Stimulated activated CD8-positive, alpha-beta memory T cell treated with anti-CD3 and anti-CD28 coated beads, Interleukin-15, amount 100 ng/mL, for 4 hours (primary cell): ENCODE data around the gene TRPT1.

Experiments used
- DNase-seq, 2 donors: peaks; one replicate each; pipeline ENCODE4 v3.0.0-alpha.2; 2020; ENCODE audit warnings: low read depth in 2 of 2

The TRPT1 gene, protein sequence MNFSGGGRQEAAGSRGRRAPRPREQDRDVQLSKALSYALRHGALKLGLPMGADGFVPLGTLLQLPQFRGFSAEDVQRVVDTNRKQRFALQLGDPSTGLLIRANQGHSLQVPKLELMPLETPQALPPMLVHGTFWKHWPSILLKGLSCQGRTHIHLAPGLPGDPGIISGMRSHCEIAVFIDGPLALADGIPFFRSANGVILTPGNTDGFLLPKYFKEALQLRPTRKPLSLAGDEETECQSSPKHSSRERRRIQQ

DNA sequence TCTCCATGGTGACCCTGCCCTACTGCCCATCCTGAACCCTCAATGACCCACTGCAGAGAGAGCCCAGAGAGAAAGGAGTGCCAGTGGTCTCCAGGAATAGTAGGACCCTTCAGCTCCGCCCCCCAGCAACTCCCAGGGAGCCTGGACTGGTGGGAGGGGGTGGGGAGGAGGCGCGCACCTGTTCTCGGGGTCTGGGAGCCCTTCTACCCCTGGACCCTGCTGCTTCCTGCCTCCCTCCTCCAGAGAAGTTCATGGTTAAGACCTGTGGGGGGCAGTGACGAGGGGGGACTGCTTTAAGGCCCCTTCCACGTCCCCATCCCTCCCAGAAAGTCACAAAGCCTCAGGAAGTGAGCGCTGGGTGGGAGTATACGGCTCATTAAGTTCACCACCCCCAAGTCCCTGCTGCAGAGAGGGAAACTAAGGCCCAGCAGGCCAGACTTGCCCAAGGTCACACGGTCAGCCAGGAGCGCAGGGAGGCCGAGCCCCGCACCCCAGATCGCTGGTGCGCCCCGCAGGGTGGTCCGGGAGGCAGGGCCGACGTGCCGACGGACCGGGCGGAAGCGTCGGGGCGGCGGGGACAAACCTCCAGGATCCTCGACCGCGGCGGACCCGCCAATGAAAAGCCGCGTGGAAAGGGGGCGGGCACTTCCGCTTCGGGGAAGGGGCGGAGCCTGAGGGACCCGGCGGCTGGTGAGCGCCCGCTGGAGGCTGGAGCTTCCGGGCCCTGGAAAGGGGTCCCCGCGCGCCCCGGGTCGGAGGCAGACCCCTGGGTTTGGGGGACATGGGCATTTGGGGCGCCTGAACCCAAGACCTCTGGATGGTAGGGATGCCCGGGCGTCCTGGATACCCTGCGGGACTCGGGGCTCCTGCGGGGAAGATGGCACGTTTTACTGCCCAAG, at the start of gene TRPT1, which contains the start of gene NUDT22:
TSS of gene TRPT1 (minus strand) at position 579 of the 899 bp plus-strand sequence. CDS start at position 253, 326 bp downstream.
TSS of gene NUDT22 (plus strand) at position 667 of the 899 bp plus-strand sequence. CDS start 379 bp downstream, outside the sequence.
- peak; percentile 81 to 84 for DNase-seq

DNA sequence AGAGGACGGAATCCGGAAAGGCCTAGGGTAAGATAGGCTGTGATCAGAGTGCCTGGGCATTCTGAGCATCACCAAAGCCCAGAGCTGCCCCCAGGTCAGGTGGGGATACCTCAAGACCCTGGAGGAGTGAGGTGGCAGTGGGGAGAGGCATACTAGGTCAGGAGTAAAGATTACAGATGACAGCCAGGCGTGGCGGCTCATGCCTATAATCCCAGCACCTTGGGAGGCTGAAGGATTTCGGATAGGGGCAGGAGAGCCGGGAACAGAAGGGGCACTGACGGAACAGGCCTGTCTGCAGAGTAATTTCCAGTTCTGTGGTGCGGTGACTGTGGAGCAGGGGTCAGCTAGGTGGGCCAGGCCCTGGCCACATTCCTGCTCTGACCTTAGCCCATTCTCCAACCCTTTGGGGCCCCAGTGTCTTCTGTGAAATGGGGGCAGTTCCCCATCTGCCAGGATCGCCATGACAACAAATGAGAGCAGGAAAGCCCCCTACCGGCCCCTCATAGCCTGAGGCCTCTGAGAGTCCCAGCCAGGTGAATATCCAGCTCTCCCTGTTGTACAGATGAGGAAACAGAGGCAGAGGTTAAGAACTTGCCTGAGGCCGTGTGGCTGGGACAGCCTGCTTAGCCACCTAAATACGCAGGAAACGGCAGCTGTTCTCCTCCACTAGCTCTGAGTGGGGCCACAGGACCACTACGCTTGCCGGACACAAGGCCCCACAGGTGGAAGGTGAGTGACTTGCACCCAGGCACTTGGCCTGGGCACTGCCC, 49.2 kb upstream of the TRPT1 start:
- no peak for DNase-seq

DNA sequence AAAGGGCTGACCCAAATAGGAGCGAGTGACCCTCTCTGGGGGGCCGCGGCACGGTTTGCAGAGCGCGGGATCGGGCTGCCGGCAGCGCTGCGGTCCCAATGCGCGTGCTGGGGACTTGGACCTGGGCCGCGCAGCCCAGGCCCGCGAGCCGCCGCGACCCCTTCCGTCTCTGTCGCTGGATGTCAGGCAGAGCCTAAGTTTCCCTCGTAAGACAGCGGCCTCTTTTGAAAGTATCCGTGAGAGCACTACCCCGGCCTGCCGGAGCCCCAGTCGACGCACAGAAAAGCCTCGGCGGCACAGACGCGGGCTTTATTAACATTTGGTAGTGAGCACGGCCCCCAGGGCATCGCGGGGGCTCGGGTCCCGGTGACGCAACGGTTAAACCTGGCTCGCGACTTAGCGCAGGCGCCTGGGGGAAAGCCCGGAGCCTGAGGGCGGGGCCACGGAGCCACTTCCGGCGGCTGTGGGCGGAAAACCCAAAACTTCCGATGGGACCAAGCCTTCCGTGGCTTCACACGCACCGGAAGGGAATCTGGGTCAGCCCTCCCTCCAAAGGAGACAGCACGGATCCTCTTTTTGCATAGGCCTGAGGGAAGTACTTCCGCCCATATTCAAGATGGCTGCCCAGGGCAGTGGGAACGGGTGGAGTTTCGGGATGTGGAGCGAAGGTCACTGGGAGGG, 43.7 kb upstream of the TRPT1 start:
- DNase-seq: peak; percentile 96

DNA sequence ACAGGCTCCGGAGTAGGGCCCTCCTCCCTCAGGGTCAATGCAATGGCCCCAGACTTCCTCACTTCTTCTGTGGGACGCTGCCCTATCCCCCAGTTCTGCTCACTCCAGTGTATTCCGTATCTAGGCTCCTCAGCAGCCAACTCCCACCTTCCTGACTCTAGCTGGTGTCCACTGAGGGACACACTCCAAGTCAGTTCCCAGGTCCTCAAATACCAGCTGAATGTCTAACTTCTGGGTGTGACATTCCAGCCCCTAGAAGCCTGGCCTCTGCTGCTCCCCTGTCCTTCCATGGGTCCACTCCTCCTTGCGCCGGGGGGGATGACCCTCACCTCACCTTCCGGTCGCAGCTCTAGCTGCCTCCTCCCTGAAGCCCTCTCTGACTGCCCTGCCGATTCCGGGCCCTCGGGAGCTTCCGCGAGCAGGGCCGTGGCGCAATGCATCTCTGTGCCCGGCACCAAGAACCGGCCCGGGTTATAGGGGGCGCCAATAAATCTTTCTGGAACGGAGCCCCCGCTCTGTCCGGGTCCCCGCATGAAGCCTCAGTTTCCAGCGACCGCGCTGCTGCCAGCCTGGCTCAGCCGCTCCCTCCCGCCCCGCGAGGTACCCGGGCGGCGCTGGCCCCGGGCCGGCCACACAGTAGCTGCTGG, 43.0 kb upstream of the TRPT1 start:
- no peak for DNase-seq

DNA sequence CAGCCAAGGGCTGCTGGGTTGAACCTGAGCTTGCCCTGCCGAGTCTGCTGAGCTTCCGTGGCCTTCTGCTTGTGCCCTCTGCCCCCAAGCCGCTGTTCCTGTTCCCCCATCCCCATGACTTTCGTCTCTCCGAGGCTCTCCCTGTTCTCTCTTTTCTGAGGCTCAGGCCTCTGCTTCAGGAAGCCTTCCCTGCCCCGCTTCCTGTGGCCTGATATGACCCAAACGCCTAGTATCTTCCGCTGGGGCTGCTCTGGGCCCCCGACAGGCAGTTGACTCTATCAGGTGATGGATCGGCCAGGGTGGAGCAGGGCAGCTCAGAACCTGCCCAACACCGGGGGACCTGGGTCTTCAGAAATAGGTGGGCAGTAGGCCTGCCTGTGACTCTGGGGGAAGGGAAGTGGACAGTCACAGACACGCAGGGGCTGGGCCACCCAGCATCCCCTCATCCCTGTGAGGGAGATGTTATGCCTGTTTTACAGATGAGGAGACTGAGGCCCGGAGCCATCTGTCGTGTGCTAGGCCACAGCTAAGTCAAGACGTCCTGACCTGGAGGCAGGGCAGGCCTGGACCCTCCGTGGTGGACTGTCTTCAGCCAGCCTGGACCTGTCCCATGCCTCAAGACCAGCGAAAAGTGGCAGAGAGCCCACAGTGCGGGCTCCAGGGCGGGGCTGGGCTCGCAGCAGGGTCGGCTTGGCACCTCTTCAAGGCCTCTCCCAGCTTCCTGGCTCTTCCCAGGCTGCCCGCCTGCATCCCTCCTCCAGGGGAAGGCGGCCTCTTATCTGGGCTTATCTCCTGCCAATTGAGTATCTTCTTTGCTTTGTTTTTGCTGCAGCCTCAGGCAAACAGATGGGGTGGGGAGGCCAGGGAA, 42.3 kb upstream of the TRPT1 start:
- no peak for DNase-seq

DNA sequence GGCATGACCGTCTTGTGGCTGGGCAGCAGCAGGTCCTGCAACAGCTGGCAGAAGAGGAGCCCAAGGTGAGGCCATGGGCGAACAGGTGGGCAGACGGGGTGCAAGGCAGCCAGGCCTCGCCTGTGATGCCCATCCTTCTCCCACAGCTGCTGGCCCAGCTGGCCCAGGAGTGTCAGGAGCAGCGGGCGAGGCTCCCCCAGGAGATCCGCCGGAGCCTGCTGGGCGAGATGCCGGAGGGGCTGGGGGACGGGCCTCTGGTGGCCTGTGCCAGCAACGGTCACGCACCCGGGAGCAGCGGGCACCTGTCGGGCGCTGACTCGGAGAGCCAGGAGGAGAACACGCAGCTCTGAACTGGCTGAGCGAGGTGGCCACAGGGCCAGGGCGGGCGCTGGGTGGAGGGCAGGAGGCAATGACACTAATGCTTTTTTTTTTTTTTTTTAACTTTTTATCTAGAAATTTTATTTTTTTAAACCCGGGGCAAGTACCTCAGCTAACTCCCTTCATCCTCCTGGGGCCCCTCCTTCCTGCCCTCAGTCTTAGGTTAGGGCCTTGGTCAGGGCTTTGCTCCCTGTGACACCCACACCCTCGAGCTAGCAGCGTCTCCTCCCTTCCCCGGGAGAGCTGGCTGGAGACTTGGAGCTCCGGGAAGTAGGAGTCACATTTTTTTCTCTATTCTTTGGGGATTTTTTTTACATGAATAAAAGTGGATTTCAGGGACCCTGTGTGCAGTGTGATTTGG, 41.4 kb upstream of the TRPT1 start:
- DNase-seq: no peak

DNA sequence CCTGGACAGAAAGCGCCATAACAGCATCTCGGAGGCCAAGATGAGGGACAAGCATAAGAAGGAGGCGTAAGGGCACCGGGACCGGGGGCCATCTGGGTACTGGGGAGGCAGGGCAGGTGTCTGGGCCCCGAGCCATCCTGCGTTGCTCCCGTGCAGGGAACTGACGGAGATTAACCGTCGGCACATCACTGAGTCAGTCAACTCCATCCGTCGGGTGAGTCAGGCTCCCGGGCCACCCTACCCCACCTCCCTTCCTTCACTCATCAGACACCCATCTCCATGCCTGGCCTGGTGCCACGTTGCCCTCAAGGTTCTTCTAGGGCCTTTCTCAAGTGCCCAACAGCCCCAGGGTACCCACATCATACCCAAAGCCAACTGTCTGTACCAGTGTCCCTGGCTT, 40.4 kb upstream of the TRPT1 start:
- no peak for DNase-seq

DNA sequence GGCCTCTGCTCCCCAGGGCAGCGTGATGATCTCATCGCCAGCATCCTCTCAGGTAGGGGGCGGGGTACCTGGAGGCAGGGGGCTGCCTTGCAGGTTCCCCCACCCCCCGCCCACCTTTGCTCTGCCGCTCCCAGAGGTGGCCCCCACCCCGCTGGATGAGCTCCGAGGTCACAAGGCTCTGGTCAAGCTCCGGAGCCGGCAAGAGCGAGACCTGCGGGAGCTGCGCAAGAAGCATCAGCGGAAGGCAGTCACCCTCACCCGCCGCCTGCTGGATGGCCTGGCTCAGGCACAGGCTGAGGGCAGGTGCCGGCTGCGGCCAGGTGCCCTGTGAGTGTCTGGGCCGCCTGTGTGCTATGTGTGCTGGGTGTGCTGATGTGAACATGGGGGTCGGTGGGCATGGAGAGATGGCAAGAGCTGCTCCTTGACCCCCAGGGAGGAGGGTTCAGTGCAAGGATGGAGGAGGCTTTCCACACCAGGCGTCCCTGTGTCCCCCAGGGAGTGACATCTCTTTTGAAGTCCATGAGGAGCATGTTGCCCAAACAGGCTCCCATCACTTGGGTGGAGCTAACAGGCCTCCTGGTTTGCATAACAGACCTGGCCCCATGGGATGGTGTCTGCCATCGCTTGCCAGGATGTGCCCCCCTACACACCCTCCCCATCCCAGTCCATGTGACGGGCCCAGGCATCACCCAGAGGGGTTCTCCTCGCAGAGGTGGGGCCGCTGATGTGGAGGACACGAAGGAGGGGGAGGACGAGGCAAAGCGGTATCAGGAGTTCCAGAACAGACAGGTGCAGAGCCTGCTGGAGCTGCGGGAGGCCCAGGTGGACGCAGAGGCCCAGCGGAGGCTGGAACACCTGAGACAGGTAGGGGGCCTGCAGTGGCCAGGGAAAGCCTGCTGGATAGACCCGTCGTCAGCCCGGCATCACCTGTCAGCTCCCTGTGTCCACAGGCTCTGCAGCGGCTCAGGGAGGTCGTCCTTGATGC, 39.5 kb upstream of the TRPT1 start:
- no peak for DNase-seq

DNA sequence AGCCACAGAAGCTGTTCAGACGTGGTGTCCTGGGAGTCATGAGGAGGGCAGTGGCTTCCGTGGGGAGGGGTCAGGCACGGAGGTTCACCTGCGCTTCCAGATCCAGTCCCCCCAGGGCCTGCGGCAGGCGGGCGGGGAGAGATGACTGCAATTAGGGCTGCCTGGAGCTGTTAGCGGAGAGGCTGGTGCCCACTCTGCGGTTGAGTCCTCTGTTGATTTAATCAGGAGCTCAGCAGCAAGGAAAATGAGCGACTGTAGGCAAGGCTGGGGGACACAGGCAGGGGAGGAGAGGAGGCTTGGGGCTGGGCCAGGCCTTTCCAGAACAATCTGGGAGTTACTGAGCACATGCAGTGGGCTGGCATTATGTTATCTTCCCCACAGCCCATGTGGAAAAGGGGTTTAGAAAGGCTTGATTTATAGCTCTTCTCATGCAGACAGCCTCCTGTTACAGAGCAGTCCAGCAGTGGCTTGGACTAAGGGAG, 38.4 kb upstream of the TRPT1 start:
- no peak for DNase-seq

DNA sequence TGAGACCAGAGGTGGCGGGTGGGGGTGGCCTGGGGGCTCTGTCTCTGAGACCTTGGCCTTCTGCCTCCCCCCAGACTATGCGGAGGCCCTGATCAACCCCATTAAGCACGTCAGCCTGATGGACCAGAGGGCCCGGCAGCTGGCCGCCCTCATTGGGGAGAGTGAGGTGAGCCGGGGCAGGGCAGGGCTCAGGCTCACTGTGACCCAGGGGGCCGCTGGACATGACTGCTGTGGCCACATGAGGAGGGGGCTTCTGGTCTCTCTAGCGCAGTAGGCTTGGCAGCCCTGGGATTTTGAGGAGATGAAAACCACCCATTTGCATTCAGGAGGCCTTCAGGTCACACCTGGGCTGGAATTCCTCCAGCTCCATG, 37.9 kb upstream of the TRPT1 start:
- no peak for DNase-seq

DNA sequence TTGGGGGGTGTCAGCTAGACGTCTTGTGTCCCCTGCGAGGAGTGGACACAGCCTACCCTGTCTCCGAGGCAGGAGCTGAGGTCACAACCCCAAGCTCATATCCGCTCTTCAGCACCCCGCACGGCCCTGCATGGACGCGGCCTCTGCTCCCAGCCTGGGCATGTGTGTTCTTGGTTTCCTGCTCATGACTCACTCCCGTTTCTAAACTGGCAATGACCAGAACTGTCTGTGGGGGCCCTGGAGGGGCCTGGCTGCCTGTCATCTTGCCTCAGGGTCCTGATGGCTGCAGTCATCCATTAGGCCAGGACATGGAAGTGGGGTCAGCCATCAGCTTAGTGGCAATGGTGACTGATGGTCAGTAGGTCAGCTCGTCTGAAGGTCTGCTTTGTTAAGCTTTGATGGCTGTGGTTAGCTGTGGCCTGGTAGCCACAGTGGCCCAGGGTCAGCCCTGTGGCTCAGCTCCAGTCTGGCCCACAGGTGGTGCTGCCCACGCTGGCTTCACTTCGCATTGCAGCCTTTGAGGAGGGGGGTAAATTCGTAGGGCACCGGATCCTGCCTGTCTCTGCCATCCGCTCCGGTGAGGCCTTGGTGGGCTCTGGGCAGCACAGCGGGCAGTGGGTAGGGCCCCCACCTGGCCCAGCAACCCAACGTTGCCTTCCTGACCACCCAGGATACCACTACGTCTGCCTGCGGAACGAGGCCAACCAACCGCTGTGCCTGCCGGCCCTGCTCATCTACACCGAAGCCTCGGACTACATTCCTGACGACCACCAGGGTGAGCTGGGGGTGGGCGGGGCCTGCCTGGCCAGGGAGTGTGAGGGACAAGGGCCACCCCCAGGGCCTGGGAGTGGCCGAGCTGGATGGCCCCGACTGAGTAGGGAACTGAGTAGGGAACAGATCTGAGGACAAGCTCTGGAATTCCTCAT, 37.3 kb upstream of the TRPT1 start:
- DNase-seq: no peak

DNA sequence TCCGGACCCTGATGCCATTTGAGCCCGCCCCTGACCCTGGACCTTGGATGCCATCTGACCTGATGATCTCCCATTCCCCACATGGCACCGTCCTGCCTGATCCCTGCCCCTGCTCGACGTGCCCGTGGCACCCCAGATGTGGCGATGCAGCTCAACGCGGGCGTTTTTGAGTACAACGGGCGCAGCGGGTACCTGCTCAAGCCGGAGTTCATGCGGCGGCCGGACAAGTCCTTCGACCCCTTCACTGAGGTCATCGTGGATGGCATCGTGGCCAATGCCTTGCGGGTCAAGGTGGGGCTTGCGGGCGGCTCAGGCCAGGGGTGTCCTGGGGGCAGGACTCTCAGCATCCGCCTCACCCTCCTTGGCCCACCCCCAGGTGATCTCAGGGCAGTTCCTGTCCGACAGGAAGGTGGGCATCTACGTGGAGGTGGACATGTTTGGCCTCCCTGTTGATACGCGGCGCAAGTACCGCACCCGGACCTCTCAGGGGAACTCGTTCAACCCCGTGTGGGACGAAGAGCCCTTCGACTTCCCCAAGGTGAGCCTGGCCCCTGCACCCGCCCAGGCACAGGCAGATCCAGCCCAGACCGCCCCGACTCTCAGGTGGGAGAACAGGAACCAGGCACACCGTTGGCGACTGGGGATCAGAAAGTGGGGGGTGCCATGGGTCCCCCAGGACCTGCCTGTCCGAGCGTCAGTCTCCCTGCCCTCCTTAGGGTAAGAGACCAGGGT, 36.5 kb upstream of the TRPT1 start:
- DNase-seq: no peak

DNA sequence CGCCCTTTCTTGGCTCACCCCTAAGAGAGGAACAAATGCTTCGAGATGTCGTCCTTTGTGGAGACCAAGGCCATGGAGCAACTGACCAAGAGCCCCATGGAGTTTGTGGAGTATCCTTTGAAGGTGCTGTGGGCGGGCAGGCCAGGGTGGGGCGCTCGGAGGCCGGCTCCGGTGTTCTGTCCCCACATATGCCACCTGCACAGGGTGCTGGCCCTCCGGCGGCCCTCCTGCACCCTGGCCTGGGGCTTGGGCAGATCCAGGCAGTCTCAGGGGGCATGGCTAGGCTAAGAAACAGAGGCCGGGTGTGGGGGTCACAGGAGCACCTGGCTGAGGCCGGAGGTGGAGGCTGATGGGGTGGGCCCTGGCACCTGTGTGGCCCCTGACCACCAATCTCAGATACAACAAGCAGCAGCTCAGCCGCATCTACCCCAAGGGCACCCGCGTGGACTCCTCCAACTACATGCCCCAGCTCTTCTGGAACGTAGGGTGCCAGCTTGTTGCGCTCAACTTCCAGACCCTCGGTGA, 35.6 kb upstream of the TRPT1 start:
- DNase-seq: no peak

DNA sequence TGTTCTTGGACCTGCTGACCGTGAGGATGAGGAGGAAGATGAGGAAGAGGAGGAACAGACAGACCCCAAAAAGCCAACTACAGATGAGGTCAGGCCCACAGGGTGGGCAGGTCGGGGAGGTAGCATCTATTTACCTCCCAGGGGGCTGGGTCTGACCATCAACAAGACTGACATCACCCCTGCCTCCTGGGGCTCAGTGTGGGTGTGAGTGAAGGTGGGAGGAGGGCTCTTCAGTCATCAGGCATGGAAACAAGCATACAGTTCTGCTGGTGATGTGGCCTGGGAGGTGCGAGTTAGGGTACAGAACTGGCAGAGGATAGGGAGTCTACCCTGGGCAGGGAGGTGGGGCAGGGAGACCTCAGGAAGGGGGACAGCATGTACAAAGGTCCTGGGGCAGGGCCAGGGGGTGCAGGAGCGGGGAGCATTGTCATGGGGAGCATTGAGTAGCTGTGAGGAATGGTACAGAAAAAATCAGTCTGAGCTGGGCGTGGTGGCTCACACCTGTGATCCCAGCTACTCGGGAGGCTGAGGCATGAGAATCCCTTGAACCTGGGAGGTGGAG, 34.2 kb upstream of the TRPT1 start:
- DNase-seq: no peak

DNA sequence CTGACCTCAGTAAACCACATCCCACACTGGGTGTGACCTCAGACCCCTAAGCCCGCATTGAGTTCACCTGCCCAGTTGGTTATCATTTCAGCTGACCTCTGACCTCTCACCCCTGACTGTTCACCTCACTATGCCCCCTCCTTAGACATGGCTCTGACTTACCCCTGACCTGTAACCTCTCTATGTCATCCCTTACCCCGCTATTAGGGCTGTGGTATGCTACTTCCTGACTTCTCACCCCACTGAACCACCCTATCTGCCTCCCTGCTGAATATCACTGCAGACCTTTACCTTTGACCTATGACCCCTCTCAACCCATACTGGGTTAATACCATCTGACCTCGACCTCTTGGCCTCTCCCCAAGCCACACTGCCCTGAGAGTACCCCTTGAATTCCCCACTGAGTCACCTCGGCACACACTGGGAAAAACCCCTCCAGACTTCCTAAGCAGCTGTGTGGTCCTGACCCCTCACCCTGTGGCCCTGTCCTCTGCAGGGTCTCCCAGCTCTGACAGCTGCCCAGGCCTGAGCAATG, 33.6 kb upstream of the TRPT1 start:
- no peak for DNase-seq
